H9 (cell line): ENCODE data around the gene SLC2A9. TPM values are rescaled to one million over a fixed set of nuclear protein-coding genes. Genes with fewer than 3 reads are reported as not detected.

ENCODE experiments used
- DNase-seq: peaks from one replicate; pipeline ENCODE4 v3.0.0-alpha.2; 2017
- H2AFZ ChIP-seq: one replicate; pipeline ENCODE4 v1.6.1; 2013; ENCODE audit warnings: mild to moderate bottlenecking, low read length, control low read depth, moderate library complexity
- H2AK5ac ChIP-seq: 2 replicates; pipeline ENCODE4 v1.6.1; 2013; ENCODE audit warnings: low read length, control low read depth, mixed read lengths; ENCODE audit not compliant: insufficient read length
- H2BK120ac ChIP-seq: one replicate; pipeline ENCODE4 v1.6.1; 2013; ENCODE audit warnings: low read depth, mild to moderate bottlenecking, low read length, control low read depth, inconsistent platforms; ENCODE audit not compliant: poor library complexity, severe bottlenecking
- H2BK12ac ChIP-seq: 2 replicates; pipeline ENCODE4 v1.6.1; 2013; ENCODE audit warnings: low read length, control low read depth, mixed read lengths, low read depth; ENCODE audit not compliant: insufficient read length
- H2BK15ac ChIP-seq: 2 replicates; pipeline ENCODE4 v1.6.1; 2013; ENCODE audit warnings: low read depth, low read length, control low read depth
- H2BK20ac ChIP-seq: one replicate; pipeline ENCODE4 v1.6.1; 2013; ENCODE audit warnings: low read depth, mild to moderate bottlenecking, low read length, control low read depth, inconsistent platforms; ENCODE audit not compliant: poor library complexity, severe bottlenecking
- H2BK5ac ChIP-seq: 2 replicates; pipeline ENCODE4 v1.6.1; 2013; ENCODE audit warnings: low read length, control low read depth, mixed read lengths; ENCODE audit not compliant: insufficient read length
- H3K14ac ChIP-seq: 2 replicates; pipeline ENCODE4 v1.6.1; 2013; ENCODE audit warnings: low read length, control low read depth; ENCODE audit not compliant: insufficient read depth
- H3K18ac ChIP-seq: 2 replicates; pipeline ENCODE4 v1.6.1; 2013; ENCODE audit warnings: low read depth, mild to moderate bottlenecking, mixed read lengths, low read length, control low read depth; ENCODE audit not compliant: insufficient read length
- H3K23ac ChIP-seq: 2 replicates; pipeline ENCODE4 v1.6.1; 2013; ENCODE audit warnings: low read length, control low read depth, mixed read lengths, low read depth; ENCODE audit not compliant: insufficient read length
- H3K23me2 ChIP-seq: 2 replicates; pipeline ENCODE4 v1.6.1; 2013; ENCODE audit warnings: low read depth, mild to moderate bottlenecking, mixed read lengths, low read length, control low read depth; ENCODE audit not compliant: insufficient read length, poor library complexity, severe bottlenecking
- H3K27ac ChIP-seq: 2 replicates; pipeline ENCODE4 v1.5.1; 2013; ENCODE audit warnings: low read length, control low read depth, mixed read lengths, low read depth; ENCODE audit not compliant: insufficient read length
- H3K27me3 ChIP-seq: 2 replicates; pipeline ENCODE4 v1.6.1; 2013; ENCODE audit warnings: low read length, control low read depth, inconsistent platforms; ENCODE audit not compliant: insufficient read depth
- H3K4ac ChIP-seq: 2 replicates; pipeline ENCODE4 v1.6.1; 2013; ENCODE audit warnings: low read depth, mild to moderate bottlenecking, control low read depth, inconsistent platforms, low read length, moderate library complexity
- H3K4me1 ChIP-seq: 2 replicates; pipeline ENCODE4 v1.6.1; 2013; ENCODE audit warnings: low read length, control low read depth, inconsistent platforms; ENCODE audit not compliant: insufficient read depth
- H3K4me2 ChIP-seq: 2 replicates; pipeline ENCODE4 v1.6.1; 2013; ENCODE audit warnings: low read length, control low read depth, mixed read lengths; ENCODE audit not compliant: insufficient read length, insufficient read depth
- H3K56ac ChIP-seq: 2 replicates; pipeline ENCODE4 v1.6.1; 2013; ENCODE audit warnings: low read depth, mild to moderate bottlenecking, mixed read lengths, low read length, control low read depth; ENCODE audit not compliant: insufficient read length
- H3K79me1 ChIP-seq: 2 replicates; pipeline ENCODE4 v1.6.1; 2013; ENCODE audit warnings: low read depth, mild to moderate bottlenecking, moderate library complexity, low read length, control low read depth, inconsistent platforms; ENCODE audit not compliant: insufficient read depth, poor library complexity, severe bottlenecking
- H3K79me2 ChIP-seq: 2 replicates; pipeline ENCODE4 v1.6.1; 2013; ENCODE audit warnings: low read length, control low read depth, inconsistent platforms; ENCODE audit not compliant: insufficient read depth
- H3K9ac ChIP-seq: 2 replicates; pipeline ENCODE4 v1.6.1; 2013; ENCODE audit warnings: low read length, control low read depth, mixed read lengths; ENCODE audit not compliant: insufficient read length; ENCODE audit errors: extremely low read depth
- H3K9me3 ChIP-seq: one replicate; pipeline ENCODE4 v1.6.1; 2013; ENCODE audit warnings: low read depth, low read length, inconsistent platforms; ENCODE audit not compliant: control insufficient read depth
- H3T11ph ChIP-seq: one replicate; pipeline ENCODE4 v1.6.1; 2013; ENCODE audit warnings: mild to moderate bottlenecking, low read length, control low read depth, inconsistent platforms
- H4K20me1 ChIP-seq: one replicate; pipeline ENCODE4 v1.6.1; 2013; ENCODE audit not compliant: control insufficient read depth, insufficient read length, insufficient read depth
- H4K5ac ChIP-seq: 2 replicates; pipeline ENCODE4 v1.6.1; 2013; ENCODE audit warnings: low read depth, mild to moderate bottlenecking, mixed read lengths, low read length, control low read depth; ENCODE audit not compliant: insufficient read length
- H4K8ac ChIP-seq: replicated peaks from 2 replicates; pipeline ENCODE4 v1.6.1; 2013; ENCODE audit warnings: low read length, control low read depth, mixed read lengths, low read depth; ENCODE audit not compliant: insufficient read length
- H4K91ac ChIP-seq: 2 replicates; pipeline ENCODE4 v1.6.1; 2013; ENCODE audit warnings: low read depth, mild to moderate bottlenecking, moderate library complexity, mixed read lengths, low read length, control low read depth; ENCODE audit not compliant: insufficient read length
- H3K27ac Mint-ChIP-seq, 3 experiments: 2 replicates in 2 of 3; 3 replicates in 1 of 3; pipeline ENCODE4 v1.8.0; 2020 to 2021; ENCODE audit warnings: mixed read lengths in 3 of 3, mild to moderate bottlenecking in 1 of 3, moderate library complexity in 1 of 3
- H3K27me3 Mint-ChIP-seq: 2 replicates; pipeline ENCODE4 v1.8.0; 2021; ENCODE audit warnings: low read depth, mild to moderate bottlenecking, moderate library complexity, mixed read lengths
- H3K36me3 Mint-ChIP-seq, 3 experiments: 2 replicates in 2 of 3; 3 replicates in 1 of 3; pipeline ENCODE4 v1.8.0; 2020 to 2021; ENCODE audit warnings: low read depth in 3 of 3, mixed read lengths in 3 of 3; ENCODE audit not compliant: insufficient read depth in 1 of 3
- H3K4me1 Mint-ChIP-seq, 2 experiments: 2 replicates each; pipeline ENCODE4 v1.8.0; 2020; ENCODE audit warnings: mixed read lengths in 2 of 2
- H3K4me3 Mint-ChIP-seq, 2 experiments: 2 replicates in 1 of 2; 3 replicates in 1 of 2; pipeline ENCODE4 v1.8.0; 2020 to 2021; ENCODE audit warnings: mild to moderate bottlenecking in 2 of 2, mixed read lengths in 2 of 2, moderate library complexity in 1 of 2
- H3K9me3 Mint-ChIP-seq, 2 experiments: 2 replicates in 1 of 2; 3 replicates in 1 of 2; pipeline ENCODE4 v1.8.0; 2020; ENCODE audit warnings: mild to moderate bottlenecking in 2 of 2, mixed read lengths in 2 of 2, moderate library complexity in 1 of 2
- WGBS: extraction: QIAGEN DNeasy Blood & Tissue Kit; methylation state at CpG from one replicate; pipeline ENCODE4 v1.1.7; 2013; ENCODE audit warnings: missing lambda C conversion rate, low lambda C conversion rate, mixed read lengths; ENCODE audit not compliant: insufficient read length; ENCODE audit errors: extremely low coverage; 5-methylcytosine and 5-hydroxymethylcytosine counted together
- total RNA-seq: library from RNA; stranded (reverse); gene quantifications from 2 replicates; pipeline ENCODE4 v1.2.1, GENCODE V29; 2021
- TF ChIP-seq, protein P1 (sequence below): fragments of 200-600 bp; sonication (generic); conservative IDR thresholded peaks from 3 replicates; pipeline ENCODE4 v1.8.0; 2021; ENCODE audit warnings: antibody characterized with exemption, mild to moderate bottlenecking

SLC2A9 gene
- total RNA-seq, 1 experiment from 2014 or later, result 0.79 TPM

DNA sequence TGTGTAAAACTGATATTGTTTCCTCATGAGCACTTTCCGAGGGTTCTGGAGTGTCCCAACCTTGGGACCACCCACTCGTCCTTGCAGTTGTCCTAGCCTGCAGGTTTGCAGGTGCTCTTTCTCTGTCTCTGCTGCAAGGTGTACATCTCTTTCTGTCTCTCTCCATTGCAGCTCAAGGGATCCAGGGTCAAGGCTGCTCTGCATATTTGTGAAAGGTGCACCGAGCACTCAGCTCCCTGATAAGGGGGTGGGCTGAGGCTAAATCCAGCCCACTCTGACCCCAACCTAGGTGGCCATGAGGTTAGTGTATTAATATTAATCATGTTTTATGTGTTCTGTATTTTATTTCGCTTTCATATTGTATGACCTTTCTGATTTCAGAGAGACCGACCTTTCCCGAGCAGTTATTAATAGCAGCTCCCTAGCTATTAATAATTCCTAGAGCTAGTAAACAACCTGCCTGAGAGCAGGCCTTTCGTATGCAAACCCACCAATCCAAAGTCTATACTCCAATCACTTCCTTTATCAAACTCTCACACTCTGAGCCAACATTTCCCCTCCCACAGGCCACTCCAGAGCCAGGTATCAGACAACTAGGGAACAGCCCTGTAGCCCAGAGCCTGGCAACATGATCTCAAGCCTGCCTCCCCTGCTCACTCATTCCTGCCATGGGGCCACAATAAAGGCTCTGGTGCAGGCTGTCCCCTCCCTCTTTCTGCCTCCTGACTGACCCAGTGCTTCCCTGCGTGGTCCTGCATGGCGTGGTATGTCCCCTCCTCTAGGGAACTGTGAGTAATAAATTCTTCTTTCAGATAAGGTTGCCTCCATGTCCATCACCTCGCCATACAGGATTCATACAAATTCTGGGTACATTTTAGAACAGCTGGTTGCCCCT is 73.9 kb downstream of the SLC2A9 start:
- no peak overlapping the region; the same call in 1 of the 2 replicates for H3K14ac ChIP-seq
- H2BK120ac ChIP-seq, result no peak overlapping the region
- no peaks in the 10 kb centered on the region for H3K23me2 ChIP-seq
- H4K8ac ChIP-seq, result no peak overlapping the region
- H3K56ac ChIP-seq, result no peak overlapping the region
- H3K27ac ChIP-seq, result no peak overlapping the region
- no peak overlapping the region for H4K91ac ChIP-seq
- no peak overlapping the region for H2BK20ac ChIP-seq
- Mint-ChIP-seq H3K27me3 (no peaks in the 10 kb centered on the region; the same call in none of the 2 replicates), H3K9me3 (no peaks in the 10 kb centered on the region), H3K4me3 (no peak overlapping the region), H3K4me1 (peaks cover 12 to 13% of the 10 kb centered on the region in 2 experiments), H3K27ac (peak overlapping the region in 1 of 3 experiments; percentile 72; a peak in 2 of 7 replicates), H3K36me3 (no peaks in the 10 kb centered on the region)
- H3K4me1 ChIP-seq, result no peaks in the 10 kb centered on the region; the same call in 1 of the 2 replicates
- no peak overlapping the region for H4K5ac ChIP-seq
- H3K79me1 ChIP-seq, result no peaks in the 10 kb centered on the region
- no peak overlapping the region for H3K4ac ChIP-seq
- H3K23ac ChIP-seq, result no peak overlapping the region
- no peak overlapping the region for H2BK5ac ChIP-seq
- no peak for DNase-seq
- no peak overlapping the region for H2AK5ac ChIP-seq
- H2BK15ac ChIP-seq, result no peak overlapping the region
- H3K27me3 ChIP-seq, result no peaks in the 10 kb centered on the region
- H2BK12ac ChIP-seq, result no peak overlapping the region
- WGBS, result no CpG with 5 or more reads among the region's 10 CpGs
- H3K9ac ChIP-seq, result no peak overlapping the region
- H3K9me3 ChIP-seq, result no peaks in the 10 kb centered on the region
- TF ChIP-seq, protein P1, sequence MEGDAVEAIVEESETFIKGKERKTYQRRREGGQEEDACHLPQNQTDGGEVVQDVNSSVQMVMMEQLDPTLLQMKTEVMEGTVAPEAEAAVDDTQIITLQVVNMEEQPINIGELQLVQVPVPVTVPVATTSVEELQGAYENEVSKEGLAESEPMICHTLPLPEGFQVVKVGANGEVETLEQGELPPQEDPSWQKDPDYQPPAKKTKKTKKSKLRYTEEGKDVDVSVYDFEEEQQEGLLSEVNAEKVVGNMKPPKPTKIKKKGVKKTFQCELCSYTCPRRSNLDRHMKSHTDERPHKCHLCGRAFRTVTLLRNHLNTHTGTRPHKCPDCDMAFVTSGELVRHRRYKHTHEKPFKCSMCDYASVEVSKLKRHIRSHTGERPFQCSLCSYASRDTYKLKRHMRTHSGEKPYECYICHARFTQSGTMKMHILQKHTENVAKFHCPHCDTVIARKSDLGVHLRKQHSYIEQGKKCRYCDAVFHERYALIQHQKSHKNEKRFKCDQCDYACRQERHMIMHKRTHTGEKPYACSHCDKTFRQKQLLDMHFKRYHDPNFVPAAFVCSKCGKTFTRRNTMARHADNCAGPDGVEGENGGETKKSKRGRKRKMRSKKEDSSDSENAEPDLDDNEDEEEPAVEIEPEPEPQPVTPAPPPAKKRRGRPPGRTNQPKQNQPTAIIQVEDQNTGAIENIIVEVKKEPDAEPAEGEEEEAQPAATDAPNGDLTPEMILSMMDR, result no peak
- no peak overlapping the region for H3K4me2 ChIP-seq
- H3T11ph ChIP-seq, result no peak overlapping the region
- no peak overlapping the region for H2AFZ ChIP-seq
- H4K20me1 ChIP-seq, result no peaks in the 10 kb centered on the region
- H3K79me2 ChIP-seq, result no peaks in the 10 kb centered on the region
- no peak overlapping the region for H3K18ac ChIP-seq
